ENCODE results near the gene UFD1.
A peak's percentile ranks its signal among the peaks of the same experiment; 100 is the strongest.
"Not testable (repeated sequence)": the region's sequence is repeated elsewhere in the genome, so short reads cannot be mapped to it uniquely, and the experiment has no call there.

The UFD1 gene

GRCh38 chr22:19447330-19448075 is 31.5 kb downstream of the UFD1 start, which contains the start of gene C22orf39:
C22orf39 (minus strand) TSS chr22:19447711; CDS start chr22:19447688, 23 bp downstream.
- peak; percentile 88 for DNase-seq

- no peak for DNase-seq
Observed at GRCh38 chr22:19446603-19447329, 32.2 kb downstream of the UFD1 start.

GRCh38 chr22:19445279-19445982 is 33.6 kb downstream of the UFD1 start:
- not testable (repeated sequence) for DNase-seq

- no peak for DNase-seq
Observed at GRCh38 chr22:19443544-19444211, 35.3 kb downstream of the UFD1 start.

GRCh38 chr22:19442166-19442565 is 36.8 kb downstream of the UFD1 start:
- no peak for DNase-seq

- DNase-seq: no peak
Observed at GRCh38 chr22:19440411-19441195, 38.4 kb downstream of the UFD1 start.

- DNase-seq: no peak
Observed at GRCh38 chr22:19438298-19438697, 40.7 kb downstream of the UFD1 start.

GRCh38 chr22:19436444-19437161 is 42.4 kb downstream of the UFD1 start:
- not testable (repeated sequence) for DNase-seq

- no peak for DNase-seq
Observed at GRCh38 chr22:19434829-19435580, 44.0 kb downstream of the UFD1 start.

- DNase-seq: no peak
Observed at GRCh38 chr22:19434401-19434800, 44.6 kb downstream of the UFD1 start.

GRCh38 chr22:19432133-19432851 is 46.7 kb downstream of the UFD1 start, which contains the start of gene MRPL40:
MRPL40 (plus strand) TSS chr22:19432545; CDS start chr22:19432555, 10 bp downstream.
- DNase-seq: peak; percentile 90

GRCh38 chr22:19431649-19432132 is 47.3 kb downstream of the UFD1 start, which contains the start of gene HIRA:
HIRA (minus strand) TSS chr22:19431733; CDS start chr22:19431476, 257 bp downstream.
- DNase-seq: peak; percentile 80

GRCh38 chr22:19430890-19431541 is 48.0 kb downstream of the UFD1 start:
- no peak for DNase-seq

- peak; percentile 35 for DNase-seq
Observed at GRCh38 chr22:19429950-19430889, 48.8 kb downstream of the UFD1 start.

GRCh38 chr22:19424186-19424500 is 54.9 kb downstream of the UFD1 start:
- DNase-seq: no peak

GRCh38 chr22:19422440-19423301 is 56.3 kb downstream of the UFD1 start:
- DNase-seq: no peak

GRCh38 chr22:19420321-19420720 is 58.7 kb downstream of the UFD1 start:
- no peak for DNase-seq
